NCI-H446 treated with DMSO at 0.1 percent for 48 hours (cell line): ENCODE measurements around the gene WNT3.
"Not testable (repeated sequence)": the region's sequence is repeated elsewhere in the genome, so short reads cannot be mapped to it uniquely, and the experiment has no call there.

Experiments used
- DNase-seq: peaks from one replicate; lab custom pipeline; 2025; lab: John Stamatoyannopoulos, UW

The WNT3 gene

DNA sequence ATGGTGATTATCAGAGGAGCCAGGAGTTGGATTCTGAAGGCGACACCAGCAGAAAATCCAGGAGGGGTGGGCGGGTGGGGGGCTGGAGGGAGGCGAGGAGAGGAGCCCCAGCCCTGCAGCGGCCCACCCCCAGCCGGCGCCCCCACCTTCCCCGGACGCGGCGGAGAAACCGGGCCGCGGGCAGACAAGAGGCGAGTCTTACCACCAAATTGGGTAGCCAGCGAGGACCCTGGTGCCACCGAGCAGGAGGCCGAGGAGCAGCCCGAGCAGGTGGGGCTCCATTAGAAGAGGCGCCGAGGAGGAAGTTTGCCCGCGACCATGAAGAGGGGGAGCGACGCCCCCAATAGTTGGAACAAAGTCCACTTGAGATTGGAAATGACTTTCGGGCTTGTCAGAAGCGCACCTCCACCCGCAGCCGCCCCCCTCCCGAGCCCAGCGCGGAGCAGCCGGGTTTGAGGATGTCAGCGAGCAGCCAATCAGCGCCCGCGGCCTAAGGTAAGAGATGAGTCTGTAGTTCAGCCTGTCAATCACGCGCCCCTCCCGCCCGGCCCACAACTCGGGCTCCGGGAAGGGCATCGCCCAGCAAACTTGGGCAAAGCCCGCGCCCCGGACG lies at the start of gene WNT3:
TSS of gene WNT3 (minus strand) at position 377 of the 613 bp plus-strand sequence. CDS start at position 282, 95 bp downstream.
- DNase-seq, result no peak

GRCh38 chr17:46866747-46867146 lies 48.3 kb upstream of the WNT3 start:
- DNase-seq, result no peak

GRCh38 chr17:46866325-46866724 lies 47.8 kb upstream of the WNT3 start:
- no peak for DNase-seq

- DNase-seq, result no peak
These were observed 46.6 kb upstream of the WNT3 start for GRCh38 chr17:46865100-46865499.

DNA sequence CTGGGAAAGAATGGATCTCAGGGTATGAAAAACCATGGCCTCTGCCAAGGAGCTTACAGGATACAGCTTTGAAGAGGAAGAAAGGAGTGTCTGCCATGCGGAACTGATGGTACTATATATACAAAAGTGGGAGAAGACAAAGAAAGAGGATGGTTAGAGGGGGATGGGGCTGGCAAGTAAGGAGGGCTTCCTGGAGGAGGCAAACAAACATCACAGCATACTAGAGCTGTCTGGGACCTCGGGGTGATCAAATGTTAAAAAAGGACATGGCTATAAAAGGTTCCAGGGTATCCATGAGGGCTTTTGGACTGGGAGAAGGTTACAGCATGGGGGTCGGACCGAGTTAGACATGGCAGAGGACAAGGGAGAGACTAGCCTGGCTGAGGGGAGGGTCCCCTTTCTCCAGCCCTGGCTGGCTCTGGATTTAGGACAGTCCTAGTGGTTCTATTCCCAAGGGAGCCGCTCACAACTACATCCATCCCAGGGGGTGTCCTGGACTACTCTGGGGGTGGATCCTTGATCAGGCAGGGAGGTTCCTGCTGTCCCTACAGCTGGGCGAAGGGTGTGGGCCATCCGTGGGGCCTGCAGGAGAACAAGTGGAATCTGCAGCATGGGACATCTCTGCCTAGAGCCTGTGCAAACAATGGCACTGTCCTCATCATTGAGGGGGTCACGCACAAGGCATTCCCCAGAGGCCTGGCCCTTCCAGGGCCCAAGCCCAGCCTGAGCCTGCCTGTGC lies 45.1 kb upstream of the WNT3 start:
- no peak for DNase-seq

DNA sequence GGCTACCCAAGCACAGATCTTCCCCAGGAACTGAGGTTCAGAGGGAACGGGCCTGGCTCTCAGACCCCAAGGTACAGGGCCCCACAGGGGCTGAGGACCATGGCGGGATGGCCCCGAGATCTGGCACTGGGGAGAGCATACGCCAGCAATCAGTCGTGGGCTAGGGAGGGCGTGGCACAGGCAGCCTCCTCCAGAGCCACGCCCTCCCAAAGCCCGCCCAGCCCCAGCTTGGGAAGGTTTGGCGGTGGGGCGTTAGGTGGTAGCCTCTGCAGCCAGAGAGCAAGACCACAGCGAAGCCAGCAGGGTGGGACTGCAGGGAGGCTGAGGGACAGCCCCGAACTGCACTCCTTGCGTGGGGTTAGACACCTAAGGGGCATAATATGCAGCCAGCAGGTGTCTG lies 44.5 kb upstream of the WNT3 start:
- DNase-seq, result no peak

DNA sequence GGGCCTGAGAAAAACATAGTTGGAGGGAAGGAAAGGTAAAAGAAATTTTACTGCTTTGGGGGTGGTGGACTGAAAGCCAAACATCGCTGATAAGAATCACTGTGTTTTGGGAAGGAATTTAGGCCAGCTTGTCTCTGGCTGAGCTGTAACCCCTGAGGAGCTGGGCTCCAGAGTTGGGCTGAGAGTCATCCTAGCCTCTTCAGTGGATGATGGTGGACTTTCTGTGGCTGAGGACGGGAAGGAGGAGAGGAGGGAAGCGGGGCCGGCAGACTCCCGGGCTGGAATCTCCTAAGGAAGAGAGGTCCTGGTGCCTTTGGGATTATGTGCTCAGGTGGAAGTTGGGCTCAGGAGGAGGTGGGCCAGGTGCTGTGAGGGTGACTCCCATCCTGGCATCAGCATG lies 41.5 kb upstream of the WNT3 start:
- DNase-seq, result no peak

DNA sequence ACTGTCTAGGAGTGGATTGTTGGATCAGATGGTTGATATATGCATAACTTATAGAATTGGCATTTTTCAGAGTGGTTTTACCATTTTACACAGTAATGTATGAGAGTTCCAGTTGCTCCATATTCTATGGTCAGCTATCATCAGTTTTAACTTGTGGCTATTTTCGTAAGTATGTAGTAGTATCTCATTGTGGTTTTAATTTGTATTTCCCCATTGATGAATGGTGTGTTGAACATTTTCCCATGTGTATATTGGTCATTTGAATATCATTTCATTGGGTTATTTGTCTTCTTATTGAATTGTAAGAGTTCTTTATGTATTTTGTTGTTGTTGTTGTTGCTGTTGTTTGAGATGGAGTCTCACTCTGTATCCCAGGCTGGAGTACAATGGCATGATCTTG lies 39.1 kb upstream of the WNT3 start:
- no peak for DNase-seq

DNA sequence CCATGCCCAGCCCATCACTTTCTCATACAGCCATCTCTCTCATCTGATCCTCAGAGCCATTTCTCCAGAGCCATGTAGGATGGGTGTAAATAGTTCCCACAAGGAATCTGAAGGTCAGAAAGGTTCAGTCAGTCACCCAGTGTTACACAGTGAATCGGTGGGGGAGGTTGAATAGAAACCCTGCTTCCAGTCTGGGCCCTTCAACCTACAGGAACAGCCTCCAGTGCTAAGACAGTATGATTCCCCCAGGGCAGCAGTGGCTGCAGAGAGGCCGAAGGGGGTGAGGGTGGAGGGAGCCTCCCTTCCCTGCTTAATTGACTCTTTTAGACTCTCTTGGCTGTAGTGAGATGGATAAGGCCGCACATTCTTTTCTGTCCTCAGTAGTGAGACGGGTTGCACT lies 36.5 kb upstream of the WNT3 start:
- no peak for DNase-seq

DNA sequence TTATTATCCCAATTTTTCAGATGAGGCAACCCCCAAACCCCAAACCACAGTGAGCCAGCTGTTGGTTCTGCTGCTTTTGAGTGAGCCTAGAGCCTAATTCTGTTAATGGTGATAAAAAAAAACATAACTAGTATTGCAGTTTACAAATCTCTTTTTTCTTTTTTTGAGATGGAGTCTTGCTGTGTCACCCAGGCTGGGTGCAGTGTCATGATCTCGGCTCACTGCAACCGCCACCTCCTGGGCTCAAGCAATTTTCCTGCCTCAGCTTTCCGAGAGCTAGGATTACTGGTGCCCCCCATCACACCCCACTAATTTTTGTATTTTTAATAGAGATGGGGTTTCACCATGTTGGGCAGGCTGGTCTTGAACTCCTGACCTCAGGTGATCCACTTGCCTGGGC lies 36.0 kb upstream of the WNT3 start:
- no peak for DNase-seq

DNA sequence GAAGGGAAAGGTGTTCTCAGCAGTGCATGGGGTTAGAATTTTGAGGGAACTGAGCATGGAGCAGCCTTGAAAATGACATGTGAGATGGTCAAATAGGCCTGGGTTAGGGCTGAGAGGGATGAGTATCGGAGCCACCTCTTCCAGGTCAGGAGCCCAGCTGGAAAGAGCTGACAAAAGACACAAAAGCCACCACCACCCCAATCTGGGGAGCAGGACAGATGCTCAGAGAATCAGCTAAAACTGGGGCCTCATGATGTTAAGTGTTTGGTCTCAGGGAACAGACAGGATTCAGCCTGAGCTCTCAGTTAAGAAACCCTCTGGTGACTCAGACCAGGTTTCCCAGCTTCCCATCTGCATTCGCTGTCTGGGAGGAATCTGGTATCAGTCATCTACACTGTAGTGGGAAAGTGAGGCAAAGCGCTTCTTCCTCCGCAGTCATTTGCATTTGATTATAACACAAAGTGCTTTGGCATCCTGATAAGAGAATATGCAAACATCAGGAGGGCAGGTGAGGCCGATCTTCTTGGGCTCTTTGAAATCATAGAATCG lies 35.5 kb upstream of the WNT3 start:
- no peak for DNase-seq

DNA sequence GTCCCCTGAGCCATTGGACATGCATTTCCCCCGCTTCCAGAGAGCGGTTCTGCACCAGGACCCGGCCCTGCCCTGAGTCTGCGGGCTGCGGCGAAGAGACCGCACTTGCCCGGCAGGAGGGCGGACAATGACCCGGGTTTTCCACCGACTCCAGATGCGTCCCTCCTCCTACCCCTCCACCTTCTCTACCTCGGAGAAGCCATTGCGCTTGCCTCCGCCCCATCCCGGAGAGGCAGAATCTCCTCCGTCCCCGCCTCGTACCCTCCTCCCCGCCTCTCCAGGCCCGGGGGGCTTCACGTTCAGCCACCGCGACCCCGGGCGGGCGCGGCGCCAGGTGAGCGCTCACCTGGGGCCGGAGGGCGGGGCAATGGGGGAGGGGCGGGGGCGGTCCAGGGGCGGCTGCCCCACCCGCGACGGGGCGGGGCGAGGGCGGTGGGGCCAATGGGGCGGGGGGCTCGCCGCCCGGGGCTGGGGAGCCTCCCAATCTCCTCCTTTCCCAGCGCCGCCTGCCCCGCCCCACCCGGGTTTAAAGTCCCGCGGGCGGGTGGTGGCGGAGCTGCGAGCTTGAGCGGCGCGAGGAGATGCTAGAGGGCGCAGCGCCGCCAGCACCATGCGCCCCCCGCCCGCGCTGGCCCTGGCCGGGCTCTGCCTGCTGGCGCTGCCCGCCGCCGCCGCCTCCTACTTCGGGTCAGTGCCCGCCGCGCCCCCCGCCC lies 32.7 kb upstream of the WNT3 start, which contains the start of gene WNT9B:
TSS of gene WNT9B (plus strand) at position 555 of the 713 bp plus-strand sequence. CDS start at position 611, 56 bp downstream.
- no peak for DNase-seq

DNA sequence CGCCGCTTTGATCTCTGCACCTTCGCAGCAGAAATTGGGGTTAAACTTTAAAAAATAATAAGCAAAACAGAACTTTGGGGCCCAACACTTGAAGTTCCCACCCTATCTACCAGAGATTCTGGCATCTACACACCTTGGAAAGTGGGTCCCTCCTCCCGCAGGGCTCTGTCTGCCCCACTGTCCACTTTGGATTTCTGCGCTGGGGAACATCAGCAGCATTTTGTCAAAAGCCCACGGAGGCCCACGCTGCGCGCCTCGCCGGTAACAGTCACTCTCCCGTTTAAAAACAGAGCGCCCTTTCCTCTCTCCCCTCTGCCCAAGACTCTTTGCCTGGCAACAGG lies 32.2 kb upstream of the WNT3 start:
- DNase-seq, result no peak

DNA sequence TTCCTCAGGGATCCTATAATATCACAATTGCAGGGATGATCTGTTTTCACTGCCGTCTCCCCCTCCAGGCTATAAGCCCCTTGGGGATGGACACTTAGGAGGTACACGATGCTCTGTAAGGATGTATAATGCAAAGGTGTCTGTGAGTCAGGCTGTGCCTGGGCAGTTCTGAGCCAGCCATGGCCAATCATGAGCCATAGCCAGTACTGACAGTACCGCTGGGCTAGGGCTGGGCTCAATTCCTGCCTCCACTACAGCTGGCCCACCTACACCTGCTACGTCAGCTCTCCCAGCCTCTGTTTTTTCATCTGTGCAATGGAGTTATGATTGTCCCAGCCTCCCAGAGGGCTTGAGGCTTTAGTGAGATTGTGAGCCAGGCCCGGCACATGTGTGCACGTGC lies 30.0 kb upstream of the WNT3 start:
- DNase-seq, result no peak

- no peak for DNase-seq
These were observed 29.0 kb upstream of the WNT3 start for GRCh38 chr17:46847204-46848191.

DNA sequence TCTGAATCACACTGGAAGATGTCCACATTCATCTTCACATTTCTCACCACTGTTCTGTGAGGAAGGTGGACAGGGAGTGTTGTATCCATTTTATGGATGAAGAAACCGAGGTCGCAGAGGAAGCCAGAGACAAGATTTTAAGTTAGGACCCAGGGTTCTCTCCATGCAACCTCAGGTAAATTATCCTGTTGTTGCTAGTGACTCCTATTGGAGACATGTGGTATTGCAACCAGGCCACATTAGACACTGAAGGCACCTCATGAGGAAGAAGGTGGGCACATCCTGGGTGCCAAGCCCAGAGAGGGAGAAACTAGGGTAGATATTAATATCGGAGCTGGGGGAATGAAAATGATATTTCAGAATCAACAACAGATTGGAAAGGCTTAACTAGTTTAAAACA lies 24.3 kb upstream of the WNT3 start:
- DNase-seq, result no peak

- DNase-seq, result no peak
These were observed 23.3 kb upstream of the WNT3 start for GRCh38 chr17:46841561-46842379.

DNA sequence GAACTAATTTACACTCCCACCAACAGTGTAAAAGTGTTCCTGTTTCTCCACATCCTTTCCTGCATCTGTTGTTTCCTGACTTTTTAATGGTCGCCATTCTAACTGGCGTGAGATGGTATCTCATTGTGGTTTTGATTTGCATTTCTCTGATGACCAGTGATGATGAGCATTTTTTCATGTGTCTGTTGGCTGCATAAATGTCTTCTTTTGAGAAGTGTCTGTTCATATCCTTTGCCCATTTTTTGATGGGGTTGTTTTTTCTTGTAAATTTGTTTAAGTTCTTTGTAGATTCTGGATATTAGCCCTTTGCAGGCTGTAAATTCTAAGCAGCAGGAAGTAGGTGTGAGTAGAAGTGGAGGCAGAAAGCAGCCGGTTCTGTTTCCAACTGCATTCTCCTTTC lies 22.1 kb upstream of the WNT3 start:
- DNase-seq, result not testable (repeated sequence)

DNA sequence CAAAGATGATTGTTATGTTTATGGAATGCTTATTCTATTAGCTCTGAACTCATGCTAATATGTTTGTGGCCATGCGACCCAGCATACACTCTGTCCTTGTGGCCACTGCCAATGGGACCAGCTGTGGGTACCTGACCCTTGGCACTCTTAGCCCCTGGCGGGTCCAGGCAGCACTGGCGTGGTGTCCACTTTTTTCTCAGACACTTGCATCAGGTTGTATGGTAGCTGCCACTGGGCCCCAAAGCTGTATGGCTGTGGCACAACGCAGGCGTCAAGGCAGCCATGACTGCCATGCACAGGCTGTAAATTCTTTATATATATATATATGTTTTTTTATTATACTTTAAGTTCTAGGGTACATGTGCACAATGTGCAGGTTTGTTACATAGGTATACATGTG lies 20.7 kb upstream of the WNT3 start:
- no peak for DNase-seq

DNA sequence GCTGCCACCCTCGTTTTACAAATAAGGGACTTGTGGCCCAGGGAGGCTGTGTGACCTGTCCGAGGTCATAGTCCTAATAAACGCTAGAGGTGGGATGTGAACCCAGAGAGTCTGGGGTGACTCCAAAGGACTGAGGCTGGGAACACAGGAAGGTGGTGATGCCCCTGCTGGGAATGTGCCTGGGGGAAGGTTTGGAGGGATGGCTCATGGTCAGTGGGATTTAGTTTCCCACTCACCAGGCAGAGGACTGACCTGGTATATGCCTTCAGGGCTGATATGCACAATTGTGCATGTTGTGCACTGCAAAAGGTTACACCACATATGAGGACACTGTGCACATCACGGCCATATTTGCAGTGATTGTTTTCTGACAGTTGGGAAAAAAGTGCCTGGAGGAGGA lies 19.0 kb upstream of the WNT3 start:
- DNase-seq, result no peak

- DNase-seq, result no peak
These were observed 18.0 kb upstream of the WNT3 start for GRCh38 chr17:46836500-46836899.
